BE2C (cell line): ENCODE data around the gene GPR132.

Experiments
- DNase-seq: peaks from one replicate; pipeline ENCODE4 v3.0.0-alpha.2; 2020
- H3K27me3 ChIP-seq: fragments of 250-450 bp; sonication (Bioruptor Pico); 2 replicates; pipeline ENCODE4 v1.5.1; 2020; ENCODE audit warnings: mild to moderate bottlenecking
- H3K36me3 ChIP-seq: fragments of 250-450 bp; sonication (Bioruptor Pico); 2 replicates; pipeline ENCODE4 v1.5.1; 2020; ENCODE audit warnings: mild to moderate bottlenecking
- H3K4me1 ChIP-seq: fragments of 250-450 bp; sonication (Bioruptor Pico); 2 replicates; pipeline ENCODE4 v1.5.1; 2020
- H3K4me3 ChIP-seq: 2 replicates; pipeline ENCODE4 v1.5.1; 2011; ENCODE audit warnings: low read depth, low read length
- H3K9me3 ChIP-seq: fragments of 250-450 bp; sonication (Bioruptor Pico); 2 replicates; pipeline ENCODE4 v1.5.1; 2020
- CTCF ChIP-seq: IDR thresholded peaks from 2 replicates; pipeline ENCODE4 v1.5.1; 2012; ENCODE audit warnings: mild to moderate bottlenecking, low read depth, low read length

GPR132 gene

GRCh38 chr14:105102893-105103292, 37.7 kb upstream of the GPR132 start:
- H3K27me3 ChIP-seq = peaks cover 29% of the 10 kb centered on the region
- H3K4me3 ChIP-seq = no peak overlapping the region
- no peaks in the 10 kb centered on the region for H3K4me1 ChIP-seq
- DNase-seq = no peak
- no peaks in the 10 kb centered on the region for H3K36me3 ChIP-seq
- no peaks in the 10 kb centered on the region for H3K9me3 ChIP-seq
- no peak for TF ChIP-seq CTCF

GRCh38 chr14:105102361-105102870, 37.2 kb upstream of the GPR132 start:
- no peaks in the 10 kb centered on the region for H3K36me3 ChIP-seq
- DNase-seq = no peak
- no peaks in the 10 kb centered on the region for H3K4me1 ChIP-seq
- no peak overlapping the region for H3K4me3 ChIP-seq
- no peak for TF ChIP-seq CTCF
- H3K9me3 ChIP-seq = no peaks in the 10 kb centered on the region
- H3K27me3 ChIP-seq = peaks cover 29% of the 10 kb centered on the region

GRCh38 chr14:105100910-105101309, 35.7 kb upstream of the GPR132 start:
- Histone ChIP-seq H3K4me3 (no peak overlapping the region), H3K27me3 (peaks cover 29% of the 10 kb centered on the region), H3K36me3 (no peaks in the 10 kb centered on the region), H3K4me1 (no peaks in the 10 kb centered on the region), H3K9me3 (no peaks in the 10 kb centered on the region)
- TF ChIP-seq CTCF = no peak
- DNase-seq = no peak

GRCh38 chr14:105099778-105100177, 34.5 kb upstream of the GPR132 start:
- peaks cover 20% of the 10 kb centered on the region for H3K27me3 ChIP-seq
- TF ChIP-seq CTCF = no peak
- no peak for DNase-seq
- H3K9me3 ChIP-seq = no peaks in the 10 kb centered on the region
- H3K36me3 ChIP-seq = no peaks in the 10 kb centered on the region
- H3K4me1 ChIP-seq = no peaks in the 10 kb centered on the region
- H3K4me3 ChIP-seq = no peak overlapping the region

- Histone ChIP-seq H3K4me1 (no peaks in the 10 kb centered on the region), H3K27me3 (peaks cover 21% of the 10 kb centered on the region), H3K9me3 (no peaks in the 10 kb centered on the region), H3K4me3 (no peak overlapping the region), H3K36me3 (no peaks in the 10 kb centered on the region)
- DNase-seq = no peak
- TF ChIP-seq CTCF = no peak
Measured at GRCh38 chr14:105098316-105098715, 33.1 kb upstream of the GPR132 start.

- TF ChIP-seq CTCF = no peak
Measured at GRCh38 chr14:105097794-105098127, 32.5 kb upstream of the GPR132 start.

More at GRCh38 chr14:105097794-105098127, 32.5 kb upstream of the GPR132 start:
- Histone ChIP-seq H3K36me3 (no peaks in the 10 kb centered on the region), H3K9me3 (no peaks in the 10 kb centered on the region), H3K27me3 (peaks cover 25% of the 10 kb centered on the region), H3K4me1 (no peaks in the 10 kb centered on the region), H3K4me3 (no peak overlapping the region)
- DNase-seq = no peak
